ENCODE measurements around the gene ARHGAP22. TPM values are rescaled to one million over a fixed set of nuclear protein-coding genes. Genes with fewer than 3 reads are reported as not detected.

ARHGAP22 gene
- total RNA-seq, 2 experiments from 2014 or later, result 0.19 to 0.46 TPM

DNA sequence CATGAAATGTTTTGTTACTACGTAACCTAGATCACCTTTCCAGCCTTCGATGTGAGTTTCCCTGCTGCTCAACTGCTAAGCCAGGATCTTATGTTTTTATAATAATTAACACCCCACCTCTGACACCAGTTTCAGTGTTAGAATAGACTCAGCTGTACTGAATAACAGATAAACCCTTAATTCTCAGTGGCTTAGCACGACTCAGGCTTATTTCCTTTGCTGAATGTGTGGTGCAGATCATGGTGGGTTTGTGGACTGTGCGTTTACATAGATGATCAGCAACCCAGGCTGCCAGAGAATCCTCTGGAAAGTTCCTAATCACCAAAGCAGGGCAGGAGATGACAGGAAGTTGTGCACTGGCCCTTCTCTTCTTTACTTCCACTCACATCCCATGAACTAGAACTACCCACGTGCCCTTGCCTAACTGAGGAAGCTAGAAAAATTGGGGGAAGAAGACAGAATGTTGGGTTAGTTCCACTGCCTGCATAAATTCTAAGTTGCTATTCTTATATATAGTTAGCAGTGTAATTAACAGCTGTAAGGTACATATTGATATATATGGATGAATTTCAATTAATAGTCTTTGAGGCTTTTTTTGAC, 186.6 kb downstream of the ARHGAP22 start:
- BruUV-seq (replicated peaks), result no TSS peak
- CTCF ChIA-PET (ENCODE audit: unreplicated experiment), result no interaction called here
- TF ChIP-seq, protein P1, sequence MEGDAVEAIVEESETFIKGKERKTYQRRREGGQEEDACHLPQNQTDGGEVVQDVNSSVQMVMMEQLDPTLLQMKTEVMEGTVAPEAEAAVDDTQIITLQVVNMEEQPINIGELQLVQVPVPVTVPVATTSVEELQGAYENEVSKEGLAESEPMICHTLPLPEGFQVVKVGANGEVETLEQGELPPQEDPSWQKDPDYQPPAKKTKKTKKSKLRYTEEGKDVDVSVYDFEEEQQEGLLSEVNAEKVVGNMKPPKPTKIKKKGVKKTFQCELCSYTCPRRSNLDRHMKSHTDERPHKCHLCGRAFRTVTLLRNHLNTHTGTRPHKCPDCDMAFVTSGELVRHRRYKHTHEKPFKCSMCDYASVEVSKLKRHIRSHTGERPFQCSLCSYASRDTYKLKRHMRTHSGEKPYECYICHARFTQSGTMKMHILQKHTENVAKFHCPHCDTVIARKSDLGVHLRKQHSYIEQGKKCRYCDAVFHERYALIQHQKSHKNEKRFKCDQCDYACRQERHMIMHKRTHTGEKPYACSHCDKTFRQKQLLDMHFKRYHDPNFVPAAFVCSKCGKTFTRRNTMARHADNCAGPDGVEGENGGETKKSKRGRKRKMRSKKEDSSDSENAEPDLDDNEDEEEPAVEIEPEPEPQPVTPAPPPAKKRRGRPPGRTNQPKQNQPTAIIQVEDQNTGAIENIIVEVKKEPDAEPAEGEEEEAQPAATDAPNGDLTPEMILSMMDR (conservative IDR thresholded peaks at IDR 0.05; ENCODE audit: low read length), result no peak
- TF ChIP-seq EZH2phosphoT487 (IDR thresholded peaks at IDR 0.05; ENCODE audit: borderline replicate concordance, low read depth, low read length), result no peak

DNA sequence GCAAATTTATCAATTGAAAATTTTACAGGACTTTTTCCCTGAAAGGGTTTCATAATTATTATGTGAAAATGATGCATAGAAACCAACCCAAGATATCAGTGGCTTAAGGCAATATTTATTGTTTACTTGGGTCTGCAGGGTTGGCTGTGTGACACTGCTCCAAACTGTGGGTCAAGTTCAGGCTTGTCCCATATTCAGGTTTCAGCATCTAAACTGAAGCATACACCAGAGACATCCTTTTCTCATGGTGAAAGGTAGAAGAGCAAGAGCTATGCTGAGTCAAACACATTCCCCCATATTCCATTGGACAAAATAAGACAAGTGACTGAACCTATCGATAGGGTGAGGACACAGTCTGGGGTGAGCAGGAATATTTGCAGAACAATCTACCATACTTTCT, 187.5 kb downstream of the ARHGAP22 start:
- Histone ChIP-seq H3K27ac (ENCODE audit: low read depth, low read length, poor library complexity, severe bottlenecking) (no peak overlapping the region), H3K36me3 (ENCODE audit: insufficient read depth, low read length) (peaks cover 6% of the 10 kb centered on the region), H4K20me1 (ENCODE audit: insufficient read depth, low read length) (no peaks in the 10 kb centered on the region), H3K4me2 (ENCODE audit: low read length) (no peak overlapping the region), H3K9me3 (ENCODE audit: low read length) (no peaks in the 10 kb centered on the region), H2AFZ (ENCODE audit: low read length) (no peak overlapping the region), H3K79me2 (ENCODE audit: insufficient read depth, low read depth, low read length) (no peaks in the 10 kb centered on the region), H3K4me1 (ENCODE audit: insufficient read depth, low read length, poor library complexity, severe bottlenecking) (no peaks in the 10 kb centered on the region), H3K9me2 (ENCODE audit: insufficient read depth, low read length) (no peaks in the 10 kb centered on the region), H3K4me3 (ENCODE audit: low read depth, low read length, poor library complexity, severe bottlenecking) (no peak overlapping the region)
- BruUV-seq (replicated peaks), result no TSS peak
- no peak for TF ChIP-seq EZH2phosphoT487 (IDR thresholded peaks at IDR 0.05; ENCODE audit: borderline replicate concordance, low read depth, low read length)
- TF ChIP-seq, protein P1 (conservative IDR thresholded peaks at IDR 0.05; ENCODE audit: low read length), result no peak
- intact Hi-C loops (cut with micrococcal nuclease; ENCODE audit: unreplicated experiment), result no loop called here
- ChIA-PET POLR2A (interaction anchor here (1.1 kb wide), 1 partner anchor 17 kb away, joined by 3 read pairs; no protein-coding TSS in a partner anchor), CTCF (ENCODE audit: unreplicated experiment) (no interaction called here)
- DNase-seq (ENCODE audit: low spot score), result no peak

More for the DNA sequence above, 186.6 kb downstream of the ARHGAP22 start:
- H4K20me1 ChIP-seq (ENCODE audit: insufficient read depth, low read length), result no peaks in the 10 kb centered on the region
- H3K4me1 ChIP-seq (ENCODE audit: insufficient read depth, low read length, poor library complexity, severe bottlenecking), result no peaks in the 10 kb centered on the region
- intact Hi-C loops (cut with micrococcal nuclease; ENCODE audit: unreplicated experiment), result no loop called here
- H3K79me2 ChIP-seq (ENCODE audit: insufficient read depth, low read depth, low read length), result no peaks in the 10 kb centered on the region
- no peak overlapping the region for H3K27ac ChIP-seq (ENCODE audit: low read depth, low read length, poor library complexity, severe bottlenecking)
- H3K9me2 ChIP-seq (ENCODE audit: insufficient read depth, low read length), result no peaks in the 10 kb centered on the region
- H2AFZ ChIP-seq (ENCODE audit: low read length), result no peak overlapping the region
- POLR2A ChIA-PET, result interaction anchor here (0.7 kb wide), 1 partner anchor 38 kb away, joined by 3 read pairs; no protein-coding TSS in a partner anchor
- H3K9me3 ChIP-seq (ENCODE audit: low read length), result no peaks in the 10 kb centered on the region
- no peaks in the 10 kb centered on the region for H3K36me3 ChIP-seq (ENCODE audit: insufficient read depth, low read length)
- no peak overlapping the region for H3K4me2 ChIP-seq (ENCODE audit: low read length)
- DNase-seq (ENCODE audit: low spot score), result no peak
- no peak overlapping the region for H3K4me3 ChIP-seq (ENCODE audit: low read depth, low read length, poor library complexity, severe bottlenecking)

DNA sequence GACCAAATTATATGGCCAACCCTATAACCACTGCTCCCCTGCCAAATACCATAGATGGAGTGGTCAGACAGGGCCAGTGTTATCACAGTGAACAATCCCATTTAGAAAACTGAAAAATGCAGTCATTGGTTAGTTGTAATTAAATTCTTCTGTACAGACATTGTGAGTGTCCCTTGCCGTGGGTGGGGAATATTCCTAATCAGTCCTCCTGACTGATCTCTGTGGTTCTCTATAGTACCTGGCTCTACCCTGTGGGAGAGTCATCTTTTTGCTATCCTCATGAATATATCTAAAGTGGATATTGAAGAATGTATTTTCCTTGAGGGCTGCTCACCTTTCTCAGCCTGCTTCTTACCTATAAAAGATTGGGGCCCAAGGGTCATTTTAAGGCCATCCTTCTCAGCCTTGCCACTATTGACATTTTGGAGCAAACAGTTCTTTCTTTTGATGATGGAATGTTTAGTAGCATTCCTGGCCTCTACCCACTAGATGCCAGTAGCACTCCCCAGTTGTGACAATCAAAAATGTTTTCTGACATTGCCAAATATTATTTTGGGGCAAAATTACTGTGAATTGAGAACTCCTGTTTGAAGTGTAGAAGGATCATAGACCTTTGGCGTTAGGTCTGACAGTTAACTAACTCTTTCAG, 188.2 kb downstream of the ARHGAP22 start:
- Histone ChIP-seq H3K4me2 (ENCODE audit: low read length) (no peak overlapping the region), H3K27ac (ENCODE audit: low read depth, low read length, poor library complexity, severe bottlenecking) (no peak overlapping the region), H3K4me1 (ENCODE audit: insufficient read depth, low read length, poor library complexity, severe bottlenecking) (no peaks in the 10 kb centered on the region), H4K20me1 (ENCODE audit: insufficient read depth, low read length) (no peaks in the 10 kb centered on the region), H2AFZ (ENCODE audit: low read length) (no peak overlapping the region), H3K9me3 (ENCODE audit: low read length) (no peaks in the 10 kb centered on the region), H3K4me3 (ENCODE audit: low read depth, low read length, poor library complexity, severe bottlenecking) (no peak overlapping the region), H3K79me2 (ENCODE audit: insufficient read depth, low read depth, low read length) (no peaks in the 10 kb centered on the region), H3K36me3 (ENCODE audit: insufficient read depth, low read length) (peaks cover 6% of the 10 kb centered on the region), H3K9me2 (ENCODE audit: insufficient read depth, low read length) (no peaks in the 10 kb centered on the region)
- DNase-seq (ENCODE audit: low spot score), result no peak
- BruUV-seq (replicated peaks), result no TSS peak
- CTCF ChIA-PET (ENCODE audit: unreplicated experiment), result no interaction called here
- POLR2A ChIA-PET, result interaction anchor here (0.6 to 1.1 kb wide), 2 partner anchors 16 to 367 kb away, joined by 3 read pairs; no protein-coding TSS in a partner anchor
- no peak for TF ChIP-seq EZH2phosphoT487 (IDR thresholded peaks at IDR 0.05; ENCODE audit: borderline replicate concordance, low read depth, low read length)
- TF ChIP-seq, protein P1 (conservative IDR thresholded peaks at IDR 0.05; ENCODE audit: low read length), result no peak
- intact Hi-C loops (cut with micrococcal nuclease; ENCODE audit: unreplicated experiment), result no loop called here

Measured in OCI-LY7 (cell line).